ENCODE measurements around the gene ST6GALNAC4. TPM values are rescaled to one million over a fixed set of nuclear protein-coding genes. Genes with fewer than 3 reads are reported as not detected.

The ST6GALNAC4 gene
- total RNA-seq, 1 donor from 2014 or later, result 31.6 TPM

DNA sequence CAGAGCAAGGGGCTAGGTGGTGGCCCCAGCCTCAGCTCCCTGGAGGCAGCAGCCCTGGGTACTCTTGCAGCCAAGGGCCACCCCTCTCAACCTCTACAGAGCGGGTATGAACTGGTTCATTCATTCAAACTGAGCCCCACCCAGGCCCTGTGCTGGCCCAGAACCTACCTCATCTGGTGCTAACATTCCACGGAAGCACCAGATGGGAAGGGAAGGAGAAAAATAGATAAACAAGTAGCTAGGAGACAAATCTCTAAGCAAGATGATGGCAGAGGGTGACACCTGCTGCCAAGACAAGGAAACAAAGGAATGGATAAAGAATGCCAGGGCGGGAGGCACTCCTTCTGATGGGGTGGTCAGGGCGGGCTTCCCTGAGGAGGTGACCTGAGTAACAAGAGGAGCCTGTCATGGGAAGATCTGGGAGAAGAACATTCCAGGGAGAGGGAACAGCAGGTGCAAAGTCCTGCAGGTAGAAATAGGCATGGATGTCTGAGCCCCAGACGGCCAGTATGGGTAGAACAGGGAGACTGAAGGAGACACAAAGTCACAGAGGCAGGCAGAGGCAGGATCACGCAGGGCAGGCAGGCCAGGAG, 6.1 kb downstream of the ST6GALNAC4 start:
- no peaks in the 10 kb centered on the region for H3K9me3 Mint-ChIP-seq
- peak overlapping the region; percentile 43 for H3K4me3 Mint-ChIP-seq
- no peak for DNase-seq (ENCODE audit: low spot score)

GRCh38 chr9:127909839-127910273, 7.0 kb downstream of the ST6GALNAC4 start:
- Mint-ChIP-seq H3K4me1 (ENCODE audit: low read depth) (peaks cover 42% of the 10 kb centered on the region), H3K36me3 (ENCODE audit: low read depth) (peaks cover 16% of the 10 kb centered on the region), H3K4me3 (no peak overlapping the region), H3K9me3 (no peaks in the 10 kb centered on the region), H3K27ac (no peak overlapping the region), H3K27me3 (ENCODE audit: insufficient read depth) (no peaks in the 10 kb centered on the region)
- intact Hi-C loops (cut with micrococcal nuclease), result loop anchor here (10.0 kb wide), 1 partner anchor 335 kb away; no protein-coding TSS in a partner anchor
- no peak for DNase-seq (ENCODE audit: low spot score)

More for the DNA sequence above, 6.1 kb downstream of the ST6GALNAC4 start:
- peak overlapping the region; percentile 95 for H3K27ac Mint-ChIP-seq
- no peaks in the 10 kb centered on the region for H3K27me3 Mint-ChIP-seq (ENCODE audit: insufficient read depth)
- H3K36me3 Mint-ChIP-seq (ENCODE audit: low read depth), result peaks cover 18% of the 10 kb centered on the region
- H3K4me1 Mint-ChIP-seq (ENCODE audit: low read depth), result peaks cover 41% of the 10 kb centered on the region
- intact Hi-C loops (cut with micrococcal nuclease), result loop anchor here (1.0 kb wide), 1 partner anchor 7 kb away; no protein-coding TSS in a partner anchor

- H3K36me3 Mint-ChIP-seq (ENCODE audit: low read depth), result peaks cover 17% of the 10 kb centered on the region
- H3K27ac Mint-ChIP-seq, result no peak overlapping the region
- H3K4me3 Mint-ChIP-seq, result no peak overlapping the region
- no peak for DNase-seq (ENCODE audit: low spot score)
- no peaks in the 10 kb centered on the region for H3K9me3 Mint-ChIP-seq
- H3K4me1 Mint-ChIP-seq (ENCODE audit: low read depth), result peaks cover 54% of the 10 kb centered on the region
- intact Hi-C loops (cut with micrococcal nuclease), result loop anchor here (10.0 kb wide), 1 partner anchor 334 kb away; no protein-coding TSS in a partner anchor
- no peaks in the 10 kb centered on the region for H3K27me3 Mint-ChIP-seq (ENCODE audit: insufficient read depth)
Observed at GRCh38 chr9:127908660-127908926, 8.2 kb downstream of the ST6GALNAC4 start.

DNA sequence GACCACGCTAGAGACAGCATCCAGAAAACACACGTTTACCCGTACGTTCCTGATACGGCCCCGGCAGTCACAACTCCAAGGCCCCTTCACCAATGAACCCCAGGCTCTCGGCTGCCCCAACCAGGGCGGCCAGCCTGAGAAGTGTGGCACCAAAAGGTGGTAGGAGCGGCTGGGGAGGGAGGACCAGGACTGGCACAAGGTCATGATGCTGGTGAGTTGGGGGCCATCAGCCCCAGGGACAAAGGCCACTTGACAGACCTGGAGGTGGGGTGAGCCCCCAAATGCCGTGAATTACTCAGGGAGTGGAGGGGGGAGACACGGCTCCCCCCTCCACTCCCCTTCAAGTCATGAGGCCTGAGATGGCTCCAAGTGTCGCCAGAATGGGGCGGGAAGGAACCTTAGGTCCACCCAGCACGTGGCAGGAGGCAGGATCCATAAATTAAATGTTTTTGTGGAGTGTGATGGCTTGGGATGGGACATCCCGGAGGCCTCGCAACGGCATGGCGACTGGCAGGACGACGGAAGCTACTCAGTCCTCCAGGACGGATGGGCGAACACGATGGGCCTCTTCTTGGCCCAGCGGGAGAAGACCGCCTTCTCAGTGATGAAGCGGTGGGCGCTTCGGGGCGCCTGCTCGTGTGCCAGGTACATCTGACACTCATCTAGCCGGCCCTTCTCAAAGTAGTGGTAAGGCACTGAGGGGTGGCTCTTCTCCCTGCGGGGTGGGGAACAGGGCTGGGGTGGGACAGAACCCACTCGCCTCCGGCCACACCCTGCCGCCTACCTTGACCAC, 8.8 kb downstream of the ST6GALNAC4 start:
- intact Hi-C loops (cut with micrococcal nuclease), result loop anchor here (10.0 kb wide), 1 partner anchor 333 kb away; no protein-coding TSS in a partner anchor
- H3K9me3 Mint-ChIP-seq, result no peaks in the 10 kb centered on the region

GRCh38 chr9:127905788-127906191, 11.1 kb downstream of the ST6GALNAC4 start:
- intact Hi-C loops (cut with micrococcal nuclease), result loop anchor here (1.0 to 10.0 kb wide), 3 partner anchors 10 to 331 kb away; partner anchors contain the start of gene TOR2A

More for the DNA sequence above, 8.8 kb downstream of the ST6GALNAC4 start:
- H3K4me3 Mint-ChIP-seq, result no peak overlapping the region
- no peaks in the 10 kb centered on the region for H3K27me3 Mint-ChIP-seq (ENCODE audit: insufficient read depth)
- H3K36me3 Mint-ChIP-seq (ENCODE audit: low read depth), result peaks cover 18% of the 10 kb centered on the region
- no peak for DNase-seq (ENCODE audit: low spot score)
- peak overlapping the region; percentile 44 for H3K27ac Mint-ChIP-seq
- H3K4me1 Mint-ChIP-seq (ENCODE audit: low read depth), result peaks cover 58% of the 10 kb centered on the region

GRCh38 chr9:127905004-127905728, 11.7 kb downstream of the ST6GALNAC4 start:
- Mint-ChIP-seq H3K27ac (peak overlapping the region; percentile 100), H3K9me3 (no peaks in the 10 kb centered on the region), H3K4me1 (ENCODE audit: low read depth) (peaks cover 47% of the 10 kb centered on the region), H3K36me3 (ENCODE audit: low read depth) (peaks cover 9% of the 10 kb centered on the region), H3K27me3 (ENCODE audit: insufficient read depth) (no peaks in the 10 kb centered on the region), H3K4me3 (peak overlapping the region; percentile 93)
- DNase-seq (ENCODE audit: low spot score), result peak; percentile 42
- intact Hi-C loops (cut with micrococcal nuclease), result loop anchor here (10.0 kb wide), 1 partner anchor 330 kb away; no protein-coding TSS in a partner anchor

More at GRCh38 chr9:127905788-127906191, 11.1 kb downstream of the ST6GALNAC4 start:
- peak; percentile 60 for DNase-seq (ENCODE audit: low spot score)
- peaks cover 51% of the 10 kb centered on the region for H3K4me1 Mint-ChIP-seq (ENCODE audit: low read depth)
- H3K9me3 Mint-ChIP-seq, result no peaks in the 10 kb centered on the region
- H3K4me3 Mint-ChIP-seq, result peak overlapping the region; percentile 93
- H3K27me3 Mint-ChIP-seq (ENCODE audit: insufficient read depth), result no peaks in the 10 kb centered on the region
- H3K36me3 Mint-ChIP-seq (ENCODE audit: low read depth), result peaks cover 11% of the 10 kb centered on the region
- H3K27ac Mint-ChIP-seq, result peak overlapping the region; percentile 100

DNA sequence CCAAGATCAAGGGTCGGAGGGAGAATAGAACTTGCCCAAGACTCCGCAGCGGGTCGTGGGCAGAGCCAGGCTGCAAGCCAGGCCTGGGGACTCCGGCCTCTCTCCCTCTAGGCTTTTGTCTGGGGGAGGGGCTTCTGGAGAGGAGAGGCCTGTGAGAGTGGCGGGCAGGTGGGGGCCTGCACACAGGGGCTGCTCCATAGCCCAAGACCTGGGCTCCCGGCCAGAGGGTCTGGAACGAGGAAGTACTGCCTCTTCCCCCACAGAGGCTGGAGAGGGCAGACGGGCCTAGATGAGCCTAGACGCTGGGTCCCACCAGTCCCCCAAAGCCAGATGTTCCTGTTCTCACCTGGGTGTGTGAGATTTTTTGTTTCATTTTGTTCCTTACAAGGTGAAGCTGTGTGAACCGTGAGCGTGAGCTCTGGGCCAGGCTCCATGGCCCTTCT, 12.3 kb downstream of the ST6GALNAC4 start:
- intact Hi-C loops (cut with micrococcal nuclease), result loop anchor here (10.0 kb wide), 1 partner anchor 330 kb away; no protein-coding TSS in a partner anchor
- Mint-ChIP-seq H3K9me3 (no peaks in the 10 kb centered on the region), H3K4me3 (peak overlapping the region; percentile 93), H3K4me1 (ENCODE audit: low read depth) (peaks cover 47% of the 10 kb centered on the region), H3K27ac (peak overlapping the region; percentile 100), H3K27me3 (ENCODE audit: insufficient read depth) (no peaks in the 10 kb centered on the region), H3K36me3 (ENCODE audit: low read depth) (peaks cover 7% of the 10 kb centered on the region)
- DNase-seq (ENCODE audit: low spot score), result no peak

DNA sequence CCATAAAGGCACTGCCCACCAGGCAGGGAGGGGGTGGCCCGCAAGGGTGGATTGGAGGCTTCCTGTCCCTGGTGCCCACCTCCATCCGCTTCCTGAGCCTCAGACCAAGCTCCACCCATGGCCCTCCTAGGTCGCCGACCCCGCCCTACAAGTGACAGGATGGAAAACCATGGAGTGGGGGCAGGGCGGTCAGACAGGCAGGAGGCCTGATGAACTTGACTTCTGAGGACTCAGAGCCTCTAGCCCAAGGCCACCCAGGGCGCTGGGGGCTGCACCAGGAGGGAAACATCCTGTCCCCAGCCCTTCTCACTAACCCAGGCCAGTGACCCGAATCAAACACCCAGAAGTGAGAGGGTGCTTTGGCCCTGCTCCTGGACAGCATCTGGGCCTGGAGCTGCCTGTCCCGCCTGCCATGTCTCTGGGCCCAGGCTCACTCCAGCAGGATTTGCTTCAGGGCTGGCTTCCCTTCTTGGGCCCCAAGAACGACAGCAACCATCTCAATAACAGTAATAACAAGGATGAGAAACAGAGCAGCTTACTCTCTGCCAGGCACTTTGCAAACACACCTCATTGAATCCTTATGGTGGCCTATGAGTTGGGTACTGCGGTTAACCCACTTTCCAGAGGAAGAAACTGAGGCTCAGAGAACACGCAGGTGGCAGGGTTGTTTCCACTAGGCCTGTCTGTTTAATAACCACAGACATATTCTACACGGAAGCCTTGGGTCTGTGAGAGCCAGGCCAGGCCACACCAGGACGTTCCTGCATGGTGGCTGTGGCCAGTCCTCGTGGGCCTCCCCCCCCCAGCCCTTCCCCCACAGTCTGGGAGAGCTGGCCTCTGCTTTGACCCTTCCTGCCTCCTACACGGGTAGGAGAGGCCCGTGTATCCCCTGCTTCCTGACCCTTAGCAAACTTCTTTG, 13.0 kb downstream of the ST6GALNAC4 start:
- peaks cover 7% of the 10 kb centered on the region for H3K36me3 Mint-ChIP-seq (ENCODE audit: low read depth)
- H3K4me1 Mint-ChIP-seq (ENCODE audit: low read depth), result peaks cover 47% of the 10 kb centered on the region
- intact Hi-C loops (cut with micrococcal nuclease), result loop anchor here (1.0 to 10.0 kb wide), 4 partner anchors 7 to 329 kb away; partner anchors contain the start of genes CDK9 and ST6GALNAC4
- DNase-seq (ENCODE audit: low spot score), result peak; percentile 83
- peak overlapping the region; percentile 93 for H3K4me3 Mint-ChIP-seq
- H3K27ac Mint-ChIP-seq, result peak overlapping the region; percentile 100
- no peaks in the 10 kb centered on the region for H3K27me3 Mint-ChIP-seq (ENCODE audit: insufficient read depth)
- no peaks in the 10 kb centered on the region for H3K9me3 Mint-ChIP-seq

DNA sequence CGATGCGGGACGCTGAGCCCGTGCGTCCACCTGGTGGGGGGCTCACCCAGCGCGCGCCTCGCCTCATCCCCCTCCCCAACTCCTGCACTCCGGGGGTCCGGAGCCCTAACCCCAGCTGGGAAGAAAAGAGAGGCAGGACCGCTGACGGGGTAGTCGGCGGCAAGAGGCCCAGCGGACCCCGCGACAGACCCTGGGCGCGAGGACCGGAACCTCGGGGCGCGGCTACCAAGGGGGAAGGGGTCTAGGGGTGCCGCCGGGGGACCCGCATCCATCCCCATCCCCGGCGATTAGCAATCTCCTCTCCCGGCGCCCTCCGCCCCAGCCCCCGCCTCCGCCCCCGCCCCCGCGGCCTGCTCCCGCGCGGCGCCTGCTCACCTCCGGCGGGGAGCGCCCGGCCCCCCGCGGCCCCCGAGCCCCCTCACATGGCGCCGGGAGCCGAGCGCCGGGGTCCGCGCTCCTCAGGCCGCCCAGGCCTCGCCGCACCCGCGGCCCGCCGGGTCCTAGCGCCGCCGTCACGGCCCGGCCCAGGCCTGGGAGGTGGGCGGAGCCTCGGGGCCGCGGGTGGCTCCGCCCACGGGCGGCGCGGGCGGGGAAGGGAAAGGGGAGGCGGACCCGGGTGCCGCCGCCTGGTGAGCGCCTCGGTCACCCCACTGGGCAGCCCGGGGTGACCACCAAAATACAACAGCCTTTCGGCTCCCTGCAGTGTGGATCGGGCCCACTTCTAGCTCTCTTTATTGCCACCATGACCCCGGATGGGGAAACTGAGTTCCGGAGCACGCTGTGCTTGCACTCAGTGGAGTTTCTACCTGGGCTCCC, 17.5 kb downstream of the ST6GALNAC4 start, which contains the start of gene ST6GALNAC6:
ST6GALNAC6 (minus strand) TSS at position 476 of the 816 bp plus-strand sequence. CDS start 1,622 bp downstream, outside the sequence.
- intact Hi-C loops (cut with micrococcal nuclease), result no loop called here
- Mint-ChIP-seq H3K4me3 (peak within 1 kb of the TSS; percentile 90), H3K9me3 (peaks cover 9% of the 10 kb centered on the region), H3K27me3 (ENCODE audit: insufficient read depth) (no peaks in the 10 kb centered on the region), H3K36me3 (ENCODE audit: low read depth) (peaks cover 35% of the 10 kb centered on the region), H3K4me1 (ENCODE audit: low read depth) (peaks cover 30% of the 10 kb centered on the region), H3K27ac (peak within 1 kb of the TSS; percentile 87)
- peak; percentile 70 for DNase-seq (ENCODE audit: low spot score)

DNA sequence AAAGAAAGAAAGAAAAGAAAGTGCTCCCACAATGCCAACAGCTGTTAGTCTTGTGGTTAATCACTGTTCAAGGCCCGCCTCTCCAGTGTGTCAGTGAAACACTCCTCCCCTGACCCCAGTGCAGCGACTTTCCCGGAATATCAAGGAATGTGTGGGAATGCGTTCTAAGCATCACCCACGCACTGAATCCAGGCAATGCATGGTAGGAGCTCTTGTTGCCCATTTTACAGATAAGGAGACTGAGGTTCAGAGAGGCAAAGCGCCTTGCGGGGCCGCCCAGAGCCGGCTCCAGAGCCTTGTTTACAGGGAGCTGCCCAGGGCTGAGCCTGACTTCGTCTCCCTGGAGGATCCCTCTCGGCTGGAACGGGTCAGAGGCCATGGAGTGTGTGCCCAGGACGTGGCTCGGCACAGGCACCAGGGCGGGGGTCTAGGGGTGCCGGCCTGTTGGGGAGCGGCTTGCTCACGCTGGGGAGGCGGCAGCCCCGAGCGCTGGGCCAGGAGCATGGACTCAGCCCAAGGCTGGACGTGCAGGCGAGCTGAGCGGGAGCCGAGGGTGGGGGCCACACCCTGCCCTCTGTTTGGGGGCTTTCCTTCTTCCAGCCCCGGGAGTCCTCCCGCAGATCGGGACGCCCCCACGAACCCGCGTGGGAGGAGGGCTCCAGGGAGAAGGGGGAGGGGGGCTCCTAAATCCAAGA, 18.3 kb downstream of the ST6GALNAC4 start:
- H3K4me1 Mint-ChIP-seq (ENCODE audit: low read depth), result peaks cover 29% of the 10 kb centered on the region
- no peak for DNase-seq (ENCODE audit: low spot score)
- peak overlapping the region; percentile 90 for H3K4me3 Mint-ChIP-seq
- intact Hi-C loops (cut with micrococcal nuclease), result no loop called here
- H3K9me3 Mint-ChIP-seq, result peaks cover 14% of the 10 kb centered on the region
- H3K27me3 Mint-ChIP-seq (ENCODE audit: insufficient read depth), result no peaks in the 10 kb centered on the region
- peaks cover 39% of the 10 kb centered on the region for H3K36me3 Mint-ChIP-seq (ENCODE audit: low read depth)
- peak overlapping the region; percentile 87 for H3K27ac Mint-ChIP-seq
